ENCODE results near the gene EPN1. TPM values are rescaled to one million over a fixed set of nuclear protein-coding genes. Genes with fewer than 3 reads are reported as not detected.

The EPN1 gene
- total and polyA plus RNA-seq, 9 of the 15 experiments (the other 6 are each of a cell fraction or from before 2014, with no cell fraction given), result 0.08 to 138 (median 12.7) TPM

- peak; percentile 17; the same call in 1 of the 2 replicates for TF ChIP-seq REST (IDR thresholded peaks at IDR 0.05; ENCODE audit: borderline replicate concordance)
- TF ChIP-seq REST (CRISPR knock-in tag; IDR thresholded peaks at IDR 0.05; ENCODE audit: low read depth), result peak; percentile 79; the same call in 1 of the 2 replicates
- peak; percentile 84 to 88 for TF ChIP-seq NRF1 (conservative IDR thresholded peaks at IDR 0.05 in 1 of 2, IDR thresholded peaks at IDR 0.05 in 1 of 2)
- TF ChIP-seq ASH1L (IDR thresholded peaks at IDR 0.05; ENCODE audit: borderline replicate concordance, low read depth, partially characterized antibody), result peak; percentile 63
- peak; percentile 82; the same call in 1 of the 2 replicates for TF ChIP-seq MTA3 (IDR thresholded peaks at IDR 0.05; ENCODE audit: borderline replicate concordance)
- TF ChIP-seq RB1 (IDR thresholded peaks at IDR 0.05; ENCODE audit: low read depth), result peak; percentile 74
- 0 out of 2 replicates have a peak, but pooled peaks have one; percentile 33 for TF ChIP-seq RAD51 (IDR thresholded peaks at IDR 0.05; ENCODE audit: borderline replicate concordance, low read depth)
- TF ChIP-seq POU5F1 (IDR thresholded peaks at IDR 0.05; ENCODE audit: borderline replicate concordance, low read depth, low read length, partially characterized antibody), result no peak
- no peak for TF ChIP-seq ARHGAP35 (IDR thresholded peaks at IDR 0.05; ENCODE audit: partially characterized antibody)
- peak; percentile 98 for TF ChIP-seq ZNF592 (IDR thresholded peaks at IDR 0.05)
- TF ChIP-seq PRMT5 (CRISPR knock-in tag; IDR thresholded peaks at IDR 0.05), result peak; percentile 91
- TF ChIP-seq ZBTB9 (CRISPR knock-in tag; IDR thresholded peaks at IDR 0.05), result peak; percentile 87
- TF ChIP-seq BRCA1 (IDR thresholded peaks at IDR 0.05), result no peak
- 0 out of 2 replicates have a peak, but pooled peaks have one; percentile 39 for TF ChIP-seq BRCA1 (CRISPR knock-in tag; IDR thresholded peaks at IDR 0.05)
- no peak for TF ChIP-seq NR2F6 (CRISPR knock-in tag; IDR thresholded peaks at IDR 0.05)
Observed at GRCh38 chr19:55640043-55640576, 34.9 kb upstream of the EPN1 start (continued).
